ENCODE data around the gene GNG10.
"Not testable (repeated sequence)": the region's sequence is repeated elsewhere in the genome, so short reads cannot be mapped to it uniquely, and the experiment has no call there.

The GNG10 gene

GRCh38 chr9:111661150-111661801, at the start of gene GNG10:
GNG10 (plus strand) TSS chr9:111661605; CDS start chr9:111661635, 30 bp downstream.
- DNase-seq, result peak in 1 of 2 experiments; percentile 49

DNA sequence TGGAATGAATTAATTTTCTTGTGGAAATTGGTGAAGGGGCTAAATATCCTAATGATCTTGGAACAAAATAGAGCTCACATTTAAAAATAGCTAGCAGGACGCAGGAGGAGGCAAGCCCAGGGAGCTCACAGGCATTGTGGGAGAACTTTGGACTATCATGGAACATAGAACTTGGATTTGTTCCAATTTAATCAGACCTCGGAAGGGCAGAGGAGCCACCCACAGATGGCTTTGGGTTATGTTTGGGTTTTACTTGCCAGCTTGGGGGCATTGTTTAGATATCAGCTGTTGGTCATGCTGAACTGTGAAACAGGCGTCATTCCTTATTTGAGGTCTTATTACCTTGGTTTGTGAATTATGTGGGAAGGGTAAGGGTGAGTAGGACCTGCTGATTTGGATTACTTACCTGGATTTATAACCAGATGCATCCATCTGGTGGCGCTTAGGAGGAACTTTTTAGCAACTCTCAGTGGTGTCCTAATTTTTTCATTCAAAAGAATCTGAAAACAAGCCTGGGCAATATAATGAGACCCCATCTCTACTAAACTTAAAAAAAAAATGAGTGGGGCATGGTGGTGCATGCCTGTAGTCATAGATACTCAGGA, 47.9 kb upstream of the GNG10 start:
- no peak for DNase-seq

DNA sequence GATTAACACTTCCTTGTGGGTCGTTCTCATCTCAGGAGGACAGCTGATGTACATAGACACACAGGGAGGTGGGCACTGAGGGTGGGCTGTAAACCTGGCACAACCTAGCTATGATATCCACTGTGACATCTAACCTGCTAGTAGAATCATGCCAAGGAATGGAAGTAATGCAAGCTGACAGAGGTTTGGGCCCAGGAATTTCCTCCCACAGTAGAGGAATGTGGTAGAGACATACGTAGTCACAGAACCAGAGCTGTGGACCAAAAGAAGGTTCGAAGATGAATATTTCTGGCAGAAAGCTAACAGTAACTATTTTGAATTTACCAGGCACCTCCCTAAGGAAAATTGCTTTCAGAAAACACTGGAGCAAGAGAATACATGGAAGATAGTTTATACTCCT, 45.5 kb upstream of the GNG10 start:
- DNase-seq, result no peak

DNA sequence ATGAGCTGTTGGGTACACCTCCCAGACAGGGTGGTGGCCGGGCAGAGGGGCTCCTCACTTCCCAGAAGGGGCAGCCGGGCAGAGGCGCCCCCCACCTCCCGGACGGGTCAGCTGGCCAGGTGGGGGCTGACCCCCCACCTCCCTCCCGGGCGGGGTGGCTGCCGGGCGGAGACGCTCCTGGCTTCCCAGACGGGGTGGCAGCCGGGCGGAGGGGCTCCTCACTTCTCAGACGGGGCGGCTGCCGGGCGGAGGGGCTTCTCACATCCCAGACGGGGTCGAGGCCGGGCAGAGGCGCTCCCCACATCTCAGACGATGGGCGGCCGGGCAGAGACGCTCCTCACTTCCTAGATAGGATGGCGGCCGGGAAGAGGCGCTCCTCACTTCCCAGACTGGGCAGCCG, 44.1 kb upstream of the GNG10 start:
- DNase-seq, result not testable (repeated sequence)

GRCh38 chr9:111621895-111622480, 39.4 kb upstream of the GNG10 start:
- no peak for DNase-seq

DNA sequence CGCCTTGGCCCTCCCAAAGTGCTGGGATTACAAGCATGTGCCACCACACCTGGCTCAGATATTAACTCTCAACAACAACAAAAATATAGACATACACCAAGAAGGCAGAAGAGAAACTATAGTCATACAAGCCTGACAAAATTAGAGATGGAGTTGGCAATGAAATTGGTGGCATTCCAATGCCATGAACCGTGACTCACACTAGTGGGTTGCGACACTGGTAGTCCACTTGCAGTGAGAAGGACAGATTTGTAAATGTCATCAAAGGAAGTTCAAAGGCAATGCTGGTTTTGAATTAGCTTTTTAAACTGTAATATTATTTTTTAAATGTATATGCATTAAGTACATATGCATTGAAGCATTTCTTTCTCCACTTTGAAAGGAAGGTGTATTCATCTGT, 38.8 kb upstream of the GNG10 start:
- no peak for DNase-seq

DNA sequence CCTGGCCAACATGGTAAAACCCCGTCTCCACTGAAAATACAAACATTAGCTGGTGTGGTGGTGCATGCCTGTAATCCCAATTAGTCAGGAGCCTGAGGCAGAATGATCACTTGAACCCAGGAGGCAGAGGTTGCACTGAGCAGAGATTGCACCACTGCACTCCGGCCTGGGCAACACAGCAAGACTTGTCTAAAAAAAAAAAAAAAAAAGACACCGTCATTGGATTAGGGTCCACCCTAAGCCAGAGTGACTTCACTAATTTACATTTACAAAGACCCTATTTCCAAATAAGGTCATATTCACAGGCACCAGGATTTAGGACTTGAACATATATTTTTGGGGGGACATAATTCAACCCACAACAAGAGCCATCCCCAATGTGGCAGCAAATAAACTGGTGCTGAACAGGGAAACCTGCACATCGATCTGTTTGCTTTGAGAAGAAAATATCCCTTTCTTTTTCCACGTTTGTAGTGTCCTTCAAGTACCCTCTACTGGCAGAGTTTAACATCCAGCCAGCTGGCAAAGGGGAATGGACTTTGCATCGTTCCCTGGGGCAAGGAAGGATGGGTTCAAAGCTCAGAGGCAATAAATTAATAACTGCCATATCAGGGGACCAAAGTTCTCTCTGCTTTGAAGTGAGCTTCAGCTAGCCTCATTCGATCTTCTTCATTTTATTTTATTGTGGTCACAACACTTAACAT, 34.0 kb upstream of the GNG10 start:
- no peak for DNase-seq

- no peak for DNase-seq
These were observed 33.0 kb upstream of the GNG10 start for GRCh38 chr9:111628411-111628810.

DNA sequence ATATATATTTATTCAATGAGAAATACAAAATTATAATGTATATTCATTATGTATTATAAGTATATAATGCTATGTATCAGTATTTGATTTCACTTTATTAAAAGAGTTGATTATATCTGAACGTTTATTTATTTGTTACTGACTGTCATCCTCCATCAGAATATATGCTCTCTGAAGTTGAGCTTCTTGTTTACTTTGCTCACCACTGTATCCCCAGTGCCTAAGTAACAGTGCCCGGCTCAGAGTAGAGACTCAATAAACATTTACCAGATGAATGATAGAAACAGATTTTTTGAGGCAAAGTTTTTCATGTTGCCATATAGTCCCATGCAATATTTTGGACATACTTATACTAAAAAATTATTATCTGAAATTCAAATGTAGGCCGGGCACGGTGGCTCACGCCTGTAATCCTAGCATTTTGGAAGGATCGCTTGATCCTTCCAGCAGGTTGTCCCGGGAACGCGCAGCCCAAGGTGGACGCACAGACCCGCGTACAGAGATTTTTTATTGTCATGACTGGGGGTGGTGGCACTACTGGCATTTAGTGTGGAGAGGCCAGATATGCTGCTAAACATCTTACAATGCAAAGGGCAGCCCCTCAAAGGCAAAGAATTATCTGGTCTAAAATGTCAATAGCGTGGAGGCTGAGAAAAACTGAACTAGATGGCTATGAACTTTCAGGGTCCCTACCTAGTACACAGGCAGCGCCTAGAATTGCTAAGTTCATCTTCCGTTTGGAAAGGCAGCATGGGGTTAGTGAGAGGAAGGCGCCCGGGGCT, 31.0 kb upstream of the GNG10 start:
- no peak for DNase-seq

DNA sequence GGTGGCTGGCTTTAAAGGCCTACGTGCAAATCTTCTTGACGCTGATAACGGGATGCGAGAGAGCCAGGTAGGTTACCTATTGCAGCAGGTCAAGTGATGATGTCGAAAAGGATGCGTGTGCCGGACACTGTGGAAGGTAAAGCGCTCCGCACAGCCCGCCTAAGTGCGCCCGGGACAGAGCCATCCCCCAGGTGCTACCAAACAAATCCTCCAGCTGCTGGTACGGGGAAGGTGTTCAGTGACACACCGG, 30.5 kb upstream of the GNG10 start:
- DNase-seq, result no peak

GRCh38 chr9:111631214-111631971, 30.0 kb upstream of the GNG10 start, which contains the start of gene DNAJC25:
DNAJC25 (plus strand) TSS chr9:111631334; CDS start chr9:111631408, 74 bp downstream.
- peak; percentile 94 to 97 for DNase-seq

GRCh38 chr9:111632060-111632459, 29.3 kb upstream of the GNG10 start:
- DNase-seq, result no peak

- no peak for DNase-seq
These were observed 28.6 kb upstream of the GNG10 start for GRCh38 chr9:111632695-111633388.

GRCh38 chr9:111633389-111633736, 28.0 kb upstream of the GNG10 start:
- no peak for DNase-seq

GRCh38 chr9:111634860-111635259, 26.5 kb upstream of the GNG10 start:
- DNase-seq, result no peak

GRCh38 chr9:111637421-111637950, 23.9 kb upstream of the GNG10 start:
- no peak for DNase-seq

DNA sequence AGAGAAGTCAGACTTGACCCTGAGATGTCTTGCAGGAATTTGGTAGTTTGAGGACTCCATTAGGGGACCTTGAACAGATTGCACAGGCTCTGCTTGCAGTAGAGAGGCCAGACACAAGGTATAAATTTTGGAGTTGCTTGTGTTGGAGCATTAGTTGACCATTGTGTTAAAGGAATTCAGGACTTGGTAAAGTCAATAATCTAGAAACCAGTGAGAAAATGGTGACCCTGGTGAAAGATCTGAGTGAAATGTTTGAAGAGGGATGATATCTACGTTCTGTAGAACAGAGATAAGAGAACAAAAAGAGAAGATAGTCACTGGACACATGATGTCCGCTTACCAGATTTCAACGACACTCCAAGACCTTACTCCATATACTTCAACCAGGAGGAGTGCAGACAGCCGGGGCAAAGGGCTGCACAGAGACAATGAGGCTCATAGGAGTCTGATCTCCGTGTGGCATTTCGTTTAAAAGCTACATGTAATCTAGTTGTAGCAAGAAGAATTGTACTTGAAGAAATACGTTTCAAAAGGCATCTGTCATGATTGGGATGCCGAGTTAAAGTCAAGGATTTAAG, 17.1 kb upstream of the GNG10 start:
- DNase-seq, result no peak

GRCh38 chr9:111645806-111646205, 15.6 kb upstream of the GNG10 start:
- no peak for DNase-seq

- DNase-seq, result no peak
These were observed 15.0 kb upstream of the GNG10 start for GRCh38 chr9:111646417-111646816.

DNA sequence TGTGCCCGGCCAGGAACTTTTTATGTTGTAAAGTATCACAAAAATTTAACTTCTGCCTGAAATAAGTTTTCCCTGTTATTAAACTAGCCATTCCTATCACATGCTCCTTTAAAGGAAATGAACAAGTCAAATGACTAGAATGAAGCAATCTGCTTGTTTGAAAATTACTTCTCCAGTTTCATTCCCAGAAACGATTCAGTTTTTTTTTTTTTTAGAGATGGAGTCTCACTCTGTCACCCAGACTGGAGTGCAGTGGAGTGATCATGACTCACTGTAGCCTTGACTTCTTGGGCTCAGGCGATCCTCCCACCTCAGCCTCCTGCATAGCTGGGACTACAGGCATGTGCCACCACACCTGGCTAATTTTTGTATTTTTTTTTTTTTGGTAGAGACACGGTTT, 13.3 kb upstream of the GNG10 start:
- DNase-seq, result no peak

- DNase-seq, result no peak
These were observed 12.4 kb upstream of the GNG10 start for GRCh38 chr9:111649016-111649415.
